Activated CD4-positive, alpha-beta memory T cell treated with anti-CD3 and anti-CD28 coated beads, Interleukin-2, amount 10 ng/mL, durations not matched to agents 7 days and 5 days (primary cell): ENCODE measurements around the gene ABHD18. TPM values are rescaled to one million over a fixed set of nuclear protein-coding genes. Genes with fewer than 3 reads are reported as not detected.
A peak's percentile ranks its signal among the peaks of the same experiment; 100 is the strongest.
"Not testable (repeated sequence)": the region's sequence is repeated elsewhere in the genome, so short reads cannot be mapped to it uniquely, and the experiment has no call there.

Source experiments
- CTCF ChIA-PET: fragments of 350-600 bp; sonication (Branson Sonifier 250); formaldehyde crosslinking; loops from one replicate; lab custom pipeline; 2021; ENCODE audit warnings: antibody characterized with exemption, inconsistent platforms; lab: Charles Lee
- POLR2A ChIA-PET: fragments of 350-600 bp; sonication (Branson Sonifier 250); formaldehyde crosslinking; loops from one replicate; lab custom pipeline; 2021; ENCODE audit warnings: antibody characterized with exemption; lab: Charles Lee
- DNase-seq: peaks from one replicate; pipeline ENCODE4 v3.0.0-alpha.2; 2020
- H3K27ac Mint-ChIP-seq: one replicate; pipeline ENCODE4 v1.8.0; 2021; ENCODE audit warnings: mild to moderate bottlenecking, mixed read lengths
- H3K27me3 Mint-ChIP-seq: one replicate; pipeline ENCODE4 v1.8.0; 2021; ENCODE audit warnings: mixed read lengths
- H3K36me3 Mint-ChIP-seq: one replicate; pipeline ENCODE4 v1.8.0; 2021; ENCODE audit warnings: low read depth, mixed read lengths
- H3K4me1 Mint-ChIP-seq: one replicate; pipeline ENCODE4 v1.8.0; 2021; ENCODE audit warnings: mixed read lengths
- H3K4me3 Mint-ChIP-seq: one replicate; pipeline ENCODE4 v1.8.0; 2021; ENCODE audit warnings: mild to moderate bottlenecking, mixed read lengths
- H3K9me3 Mint-ChIP-seq: one replicate; pipeline ENCODE4 v1.8.0; 2021; ENCODE audit warnings: mixed read lengths
- total RNA-seq, 2 experiments: library from RNA; stranded (reverse); gene quantifications; one replicate each; pipeline ENCODE4 v1.2.3, GENCODE V29; 2021

The ABHD18 gene
- total RNA-seq = 10 to 100 TPM; 23.6 to 26.8 TPM

DNA sequence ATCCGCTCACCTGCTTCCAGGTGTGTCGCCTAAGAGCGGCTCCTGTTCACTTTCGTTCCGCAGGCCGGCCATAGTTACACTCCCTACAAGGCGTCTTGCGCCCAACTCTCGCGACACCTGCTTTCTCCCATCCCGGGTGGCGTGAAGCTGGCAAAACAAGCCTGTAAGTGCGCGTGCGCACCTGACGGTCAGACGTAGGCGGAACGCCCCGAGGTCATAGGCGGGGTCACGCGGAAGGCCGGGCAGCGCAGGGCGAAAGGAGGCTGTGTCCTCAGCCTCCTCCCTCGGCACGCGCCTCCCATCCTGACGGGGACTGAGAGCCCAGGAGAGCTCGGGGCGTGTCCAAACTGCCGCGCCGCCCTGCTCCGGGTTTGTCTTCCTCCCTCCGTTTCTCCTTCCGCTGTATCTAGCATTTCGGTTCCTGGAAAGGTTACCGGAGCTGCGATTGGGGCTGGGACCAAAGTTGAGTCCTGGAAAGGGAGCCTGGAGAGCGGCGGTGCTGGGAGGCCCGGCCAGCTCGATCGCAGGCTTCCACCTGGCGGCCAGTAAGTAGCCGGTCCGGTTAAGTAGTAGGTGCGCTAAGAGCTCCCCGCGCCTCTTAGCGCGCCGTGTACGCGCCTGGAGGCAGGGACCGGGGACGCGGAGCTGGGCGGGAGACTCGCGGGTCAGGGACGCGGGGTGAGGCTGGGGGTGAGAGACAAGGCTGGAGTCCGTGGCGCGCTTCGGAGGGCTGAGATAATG is at the start of gene ABHD18, which contains the start of gene MFSD8:
TSS of gene ABHD18 (plus strand) at position 345 of the 741 bp plus-strand sequence. CDS start 17,550 bp downstream, outside the sequence.
TSS of gene MFSD8 (minus strand) at position 112 of the 741 bp plus-strand sequence. CDS start at position 72, 40 bp downstream.
- Mint-ChIP-seq H3K9me3 (no peaks in the 10 kb centered on the region), H3K4me3 (peak within 1 kb of the TSS; percentile 92), H3K27ac (peak within 1 kb of the TSS; percentile 95), H3K36me3 (peaks cover 15% of the 10 kb centered on the region), H3K27me3 (no peaks in the 10 kb centered on the region), H3K4me1 (peaks cover 43% of the 10 kb centered on the region)
- CTCF ChIA-PET = interaction anchor here (0.6 to 2.3 kb wide), 12 partner anchors 8 to 318 kb away, joined by 3 to 15 read pairs (median 4); partner anchors contain the start of genes LARP1B and PLK4
- POLR2A ChIA-PET = interaction anchor here (0.6 to 4.2 kb wide), 26 partner anchors 9 to 1129 kb away, joined by 3 to 77 read pairs (median 4); partner anchors contain the start of genes JADE1, LARP1B, PLK4 and SCLT1
- peak; percentile 100 for DNase-seq

DNA sequence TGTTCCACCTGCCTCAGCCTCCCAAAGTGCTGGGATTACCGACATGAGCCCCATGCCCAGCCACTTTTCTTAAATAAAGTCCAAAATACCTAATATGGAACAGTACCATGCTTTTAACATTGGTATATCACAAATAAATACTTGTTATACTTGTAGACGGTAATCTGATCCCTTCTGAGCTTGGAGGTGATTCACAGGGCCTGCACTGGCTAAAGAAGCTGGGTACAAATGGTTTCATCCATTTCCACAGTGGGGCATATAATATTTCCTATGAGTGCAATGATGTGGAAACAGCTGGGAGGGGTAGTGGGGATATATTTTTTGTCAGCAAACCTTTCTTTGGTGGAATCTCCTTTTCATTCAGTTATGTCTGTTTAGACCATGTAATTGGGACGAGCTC is 48.7 kb upstream of the ABHD18 start:
- Mint-ChIP-seq H3K4me3 (no peak overlapping the region), H3K9me3 (no peaks in the 10 kb centered on the region), H3K4me1 (no peaks in the 10 kb centered on the region), H3K27me3 (no peaks in the 10 kb centered on the region), H3K36me3 (peaks cover 13% of the 10 kb centered on the region), H3K27ac (no peak overlapping the region)
- POLR2A ChIA-PET = interaction anchor here (1.2 kb wide), 1 partner anchor 36 kb away, joined by 7 read pairs; the partner anchor contains the start of gene PLK4
- CTCF ChIA-PET = interaction anchor here (0.6 kb wide), 1 partner anchor 12 kb away, joined by 3 read pairs; no protein-coding TSS in a partner anchor
- DNase-seq = no peak

DNA sequence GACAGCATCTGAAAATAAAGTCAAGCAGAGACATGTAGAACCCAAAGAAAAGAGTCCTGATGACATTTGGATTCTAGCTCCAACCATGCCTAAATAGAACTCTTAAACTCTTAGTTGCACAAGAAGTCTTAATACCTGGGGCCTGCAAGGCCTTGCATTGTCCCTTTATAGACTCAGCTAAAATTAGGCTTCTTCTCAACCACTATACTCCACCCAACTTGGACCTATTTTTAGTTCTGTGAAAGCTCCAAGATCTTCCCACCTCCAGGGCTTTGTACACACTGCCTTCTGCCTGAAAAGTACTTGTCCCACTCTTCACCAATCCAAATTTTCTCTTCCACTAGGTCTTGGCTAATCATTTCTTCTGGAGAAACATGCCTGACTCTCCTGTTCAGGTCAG is 48.1 kb upstream of the ABHD18 start:
- Mint-ChIP-seq H3K27me3 (no peaks in the 10 kb centered on the region), H3K4me3 (no peak overlapping the region), H3K36me3 (peaks cover 16% of the 10 kb centered on the region), H3K4me1 (no peaks in the 10 kb centered on the region), H3K27ac (no peak overlapping the region), H3K9me3 (no peaks in the 10 kb centered on the region)
- POLR2A ChIA-PET = interaction anchor here (1.2 kb wide), 1 partner anchor 36 kb away, joined by 7 read pairs; the partner anchor contains the start of gene PLK4
- DNase-seq = no peak
- CTCF ChIA-PET = no interaction called here

DNA sequence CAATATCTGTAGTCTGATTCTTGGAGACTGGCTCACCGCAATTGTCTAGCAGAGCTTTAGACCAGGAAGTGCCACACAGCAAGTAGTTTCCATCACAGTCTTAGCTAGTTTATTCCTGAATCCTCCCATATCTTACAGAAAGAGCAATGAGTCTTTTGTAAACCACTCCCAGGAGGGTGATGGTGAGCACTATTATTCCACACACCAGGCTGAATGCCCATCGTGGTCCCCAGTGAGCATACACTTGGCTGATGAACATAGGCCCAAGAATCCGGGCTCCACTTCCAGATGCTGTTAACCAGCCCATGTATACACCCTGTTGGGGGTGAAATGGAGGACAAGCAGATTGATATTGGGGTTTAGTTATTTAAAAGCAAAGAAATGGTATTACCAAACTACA is 44.7 kb upstream of the ABHD18 start:
- ChIA-PET CTCF (interaction anchor here (0.6 kb wide), 1 partner anchor 19 kb away, joined by 5 read pairs; no protein-coding TSS in a partner anchor), POLR2A (no interaction called here)
- Mint-ChIP-seq H3K4me1 (no peaks in the 10 kb centered on the region), H3K4me3 (no peak overlapping the region), H3K27ac (no peak overlapping the region), H3K36me3 (peaks cover 37% of the 10 kb centered on the region), H3K27me3 (no peaks in the 10 kb centered on the region), H3K9me3 (no peaks in the 10 kb centered on the region)
- no peak for DNase-seq

DNA sequence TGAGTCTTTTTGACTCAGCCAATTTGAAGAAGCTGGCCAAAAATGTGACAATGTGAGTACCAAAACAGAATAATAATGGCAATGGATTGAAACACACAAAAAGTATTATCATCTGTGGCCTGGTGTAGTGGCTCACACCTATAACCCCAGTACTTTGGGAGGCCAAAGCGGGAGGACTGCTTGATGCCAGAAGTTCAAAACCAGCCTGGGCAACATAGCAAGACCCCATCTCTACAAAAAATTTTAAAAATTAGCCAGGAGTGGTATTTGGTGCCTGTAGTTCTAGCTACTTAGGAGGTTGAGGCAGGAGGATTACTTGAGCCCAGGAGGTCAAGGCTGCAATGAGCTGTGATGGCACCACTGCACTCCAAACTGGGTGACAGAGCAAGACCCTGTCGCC is 43.0 kb upstream of the ABHD18 start:
- Mint-ChIP-seq H3K27me3 (no peaks in the 10 kb centered on the region), H3K4me1 (no peaks in the 10 kb centered on the region), H3K27ac (no peak overlapping the region), H3K4me3 (no peak overlapping the region), H3K36me3 (peaks cover 45% of the 10 kb centered on the region), H3K9me3 (no peaks in the 10 kb centered on the region)
- DNase-seq = no peak
- ChIA-PET CTCF (no interaction called here), POLR2A (interaction anchor here (0.7 to 0.8 kb wide), 2 partner anchors 16 to 43 kb away, joined by 3 to 4 read pairs; partner anchors contain the start of gene ABHD18)

DNA sequence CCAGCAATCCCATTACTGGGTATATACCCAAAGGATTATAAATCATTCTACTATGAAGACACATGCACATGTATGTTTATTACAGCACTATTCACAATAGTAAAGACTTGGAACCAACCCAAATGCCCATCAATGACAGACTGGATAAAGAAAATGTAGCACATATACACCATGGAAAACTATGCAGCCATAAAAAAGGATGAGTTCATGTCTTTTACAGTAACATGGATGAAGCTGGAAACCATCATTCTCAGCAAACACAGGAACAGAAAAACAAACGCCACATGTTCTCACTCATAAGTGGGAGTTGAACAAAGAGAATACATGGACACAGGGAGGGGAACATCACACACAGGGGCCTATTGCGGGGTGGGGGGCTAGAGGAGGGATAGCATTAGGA is 39.5 kb upstream of the ABHD18 start:
- H3K9me3 Mint-ChIP-seq, CTCF ChIA-PET, POLR2A ChIA-PET, H3K4me3 Mint-ChIP-seq, DNase-seq, H3K27me3 Mint-ChIP-seq, H3K27ac Mint-ChIP-seq, H3K4me1 Mint-ChIP-seq: not testable (repeated sequence)
- peaks cover 46% of the 10 kb centered on the region for H3K36me3 Mint-ChIP-seq

DNA sequence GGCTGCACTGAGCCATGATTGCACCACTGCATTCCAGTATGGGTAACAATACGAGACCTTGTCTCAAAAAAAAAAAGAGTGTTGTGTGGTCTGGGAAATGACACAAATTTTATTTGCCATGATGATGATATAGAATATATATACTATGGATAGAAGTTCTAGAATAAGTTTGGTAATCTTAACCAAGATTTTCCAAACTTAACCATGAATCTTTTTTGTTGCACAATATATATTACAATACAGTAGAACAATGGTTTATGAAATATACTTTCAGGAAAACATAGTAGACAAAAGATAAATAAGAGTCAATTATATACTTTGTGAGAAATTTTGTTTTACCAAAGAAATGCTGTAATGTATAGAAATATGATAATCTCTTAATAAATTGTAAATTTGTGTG is 35.0 kb upstream of the ABHD18 start:
- no peak overlapping the region for H3K27ac Mint-ChIP-seq
- no peak overlapping the region for H3K4me3 Mint-ChIP-seq
- H3K9me3 Mint-ChIP-seq = no peaks in the 10 kb centered on the region
- CTCF ChIA-PET = no interaction called here
- no peak for DNase-seq
- POLR2A ChIA-PET = interaction anchor here (1.1 to 1.9 kb wide), 2 partner anchors 42 to 49 kb away, joined by 3 to 6 read pairs; no protein-coding TSS in a partner anchor
- no peaks in the 10 kb centered on the region for H3K27me3 Mint-ChIP-seq
- H3K4me1 Mint-ChIP-seq = no peaks in the 10 kb centered on the region
- peaks cover 22% of the 10 kb centered on the region for H3K36me3 Mint-ChIP-seq

DNA sequence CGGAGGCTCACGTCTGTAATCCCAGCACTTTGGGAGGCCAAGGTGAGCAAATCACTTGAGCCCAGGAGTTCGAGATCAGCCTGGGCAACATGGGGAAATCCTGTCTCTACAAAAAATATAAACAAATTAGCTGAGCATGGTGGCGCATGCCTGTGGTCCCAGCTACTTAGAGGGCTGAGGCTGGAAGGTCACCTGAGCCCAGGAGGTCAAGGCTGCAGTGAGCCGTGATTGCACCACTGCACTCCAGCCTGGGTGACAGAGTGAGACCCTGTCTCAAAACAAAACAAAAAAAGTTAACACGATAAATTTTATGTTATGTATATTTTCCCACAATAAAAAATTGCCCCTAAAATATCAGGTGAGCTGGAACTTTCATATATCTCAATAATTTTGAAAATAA is 33.4 kb upstream of the ABHD18 start:
- CTCF ChIA-PET = interaction anchor here (1.5 kb wide), 1 partner anchor 137 kb away, joined by 3 read pairs; no protein-coding TSS in a partner anchor

DNA sequence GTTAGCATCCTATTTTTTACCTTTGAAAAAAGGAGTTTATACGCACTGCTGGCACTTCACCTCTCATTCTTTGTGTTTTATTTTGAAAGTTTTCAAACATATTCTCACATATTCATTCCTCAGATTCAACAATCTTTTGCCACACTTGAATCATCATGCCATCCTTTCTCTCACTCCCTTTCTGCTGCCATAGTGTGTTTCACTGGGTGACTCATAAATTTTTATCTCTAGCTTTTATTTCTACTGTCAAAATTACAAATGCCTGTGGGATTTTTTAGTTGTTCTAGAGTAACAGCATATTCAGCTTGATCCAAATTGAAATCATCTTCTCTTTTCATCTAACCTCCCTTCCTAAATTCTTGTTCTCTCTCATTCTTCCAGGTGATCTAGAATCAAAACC is 28.2 kb upstream of the ABHD18 start:
- no peak for DNase-seq
- H3K4me3 Mint-ChIP-seq = no peak overlapping the region
- peaks cover 12% of the 10 kb centered on the region for H3K36me3 Mint-ChIP-seq
- H3K4me1 Mint-ChIP-seq = peaks cover 3% of the 10 kb centered on the region
- no peaks in the 10 kb centered on the region for H3K9me3 Mint-ChIP-seq
- no peak overlapping the region for H3K27ac Mint-ChIP-seq
- POLR2A ChIA-PET = interaction anchor here (1.3 kb wide), 1 partner anchor 56 kb away, joined by 3 read pairs; the partner anchor contains the start of gene PLK4
- no peaks in the 10 kb centered on the region for H3K27me3 Mint-ChIP-seq
- CTCF ChIA-PET = no interaction called here

More for the DNA sequence above, 33.4 kb upstream of the ABHD18 start:
- DNase-seq, H3K27ac Mint-ChIP-seq, H3K9me3 Mint-ChIP-seq, H3K27me3 Mint-ChIP-seq, H3K4me3 Mint-ChIP-seq, H3K4me1 Mint-ChIP-seq: not testable (repeated sequence)
- POLR2A ChIA-PET = interaction anchor here (1.9 kb wide), 1 partner anchor 43 kb away, joined by 6 read pairs; no protein-coding TSS in a partner anchor
- peaks cover 11% of the 10 kb centered on the region for H3K36me3 Mint-ChIP-seq

DNA sequence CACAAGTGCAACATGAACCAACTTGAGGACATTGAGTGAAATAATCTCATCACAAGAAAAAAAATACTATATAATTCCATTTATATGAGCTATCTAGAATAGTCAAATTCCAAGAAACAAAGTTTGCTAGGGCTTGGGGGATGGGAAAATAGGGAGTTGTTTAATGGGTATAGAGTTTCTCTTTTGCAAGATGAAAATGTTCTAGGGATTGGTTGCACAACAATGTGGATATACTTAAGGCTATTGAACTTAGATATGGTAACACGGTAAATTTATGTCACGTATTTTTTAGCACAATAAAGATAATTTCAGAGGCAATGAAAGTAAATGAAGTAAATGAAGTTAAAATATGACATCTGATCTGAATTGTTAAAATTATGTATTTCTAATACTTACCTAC is 8.1 kb upstream of the ABHD18 start:
- Mint-ChIP-seq H3K27ac (no peak overlapping the region), H3K4me1 (peaks cover 2% of the 10 kb centered on the region), H3K4me3 (no peak overlapping the region), H3K36me3 (peaks cover 13% of the 10 kb centered on the region), H3K27me3 (no peaks in the 10 kb centered on the region), H3K9me3 (no peaks in the 10 kb centered on the region)
- ChIA-PET CTCF (interaction anchor here (0.7 to 1.2 kb wide), 2 partner anchors 9 to 35 kb away, joined by 3 read pairs; partner anchors contain the start of genes ABHD18 and MFSD8), POLR2A (no interaction called here)
- no peak for DNase-seq

DNA sequence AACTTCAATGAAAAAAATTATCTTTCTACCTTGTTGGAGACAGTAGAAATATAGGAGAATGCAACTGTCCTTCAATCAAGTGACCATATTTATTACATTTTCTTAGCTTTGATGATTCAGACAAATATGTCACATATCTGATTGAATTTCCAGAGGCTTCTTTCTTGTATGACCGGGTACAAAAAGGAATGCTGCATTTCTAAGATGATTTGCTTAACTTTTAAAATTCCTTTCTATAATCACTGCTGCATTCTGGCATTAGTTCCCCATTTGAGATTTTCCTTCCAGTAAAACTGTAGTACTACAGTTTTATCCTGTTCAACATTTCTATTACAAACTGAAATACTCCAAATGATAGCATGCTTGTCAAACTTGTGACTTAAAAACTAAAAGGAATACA is 5.4 kb upstream of the ABHD18 start:
- H3K4me1 Mint-ChIP-seq = peaks cover 17% of the 10 kb centered on the region
- ChIA-PET CTCF (interaction anchor here (1.9 kb wide), 1 partner anchor 73 kb away, joined by 4 read pairs; no protein-coding TSS in a partner anchor), POLR2A (no interaction called here)
- H3K27me3 Mint-ChIP-seq = no peaks in the 10 kb centered on the region
- H3K27ac Mint-ChIP-seq = no peak overlapping the region
- no peak overlapping the region for H3K4me3 Mint-ChIP-seq
- DNase-seq = no peak
- peaks cover 18% of the 10 kb centered on the region for H3K36me3 Mint-ChIP-seq
- H3K9me3 Mint-ChIP-seq = no peaks in the 10 kb centered on the region

DNA sequence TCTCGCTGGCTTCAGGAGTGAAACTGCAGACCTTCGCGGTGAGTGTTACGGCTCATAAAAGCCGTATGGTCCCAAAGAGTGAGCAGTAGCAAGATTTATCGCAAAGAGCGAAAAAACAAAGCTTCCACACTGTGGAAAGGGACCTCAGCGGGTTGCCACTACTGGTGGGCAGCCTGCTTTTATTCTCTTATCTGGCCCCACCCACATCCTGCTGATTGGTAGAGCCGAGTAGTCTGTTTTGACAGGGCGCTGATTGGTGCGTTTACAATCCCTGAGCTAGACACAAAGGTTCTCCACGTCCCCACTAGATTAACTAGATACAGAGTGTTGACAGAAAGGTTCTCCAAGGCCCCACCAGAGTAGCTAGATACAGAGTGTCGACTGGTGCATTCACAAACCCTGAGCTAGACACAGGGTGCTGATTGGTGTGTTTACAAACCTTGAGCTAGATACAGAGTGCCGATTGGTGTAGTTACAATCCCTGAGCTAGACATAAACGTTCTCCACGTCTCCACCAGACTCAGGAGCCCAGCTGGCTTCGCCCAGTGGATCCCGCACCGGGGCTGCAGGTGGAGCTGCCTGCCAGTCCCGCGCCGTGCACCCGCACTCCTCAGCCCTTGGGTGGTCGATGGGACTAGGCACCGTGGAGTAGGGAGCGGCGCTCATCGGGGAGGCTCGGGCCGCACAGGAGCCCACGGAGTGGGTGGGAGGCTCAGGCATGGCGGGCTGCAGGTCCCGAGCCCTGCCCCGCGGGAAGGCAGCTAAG is 1.4 kb upstream of the ABHD18 start:
- Mint-ChIP-seq H3K27ac (peak overlapping the region; percentile 81), H3K4me1 (peaks cover 41% of the 10 kb centered on the region), H3K4me3 (peak overlapping the region; percentile 77), H3K36me3 (peaks cover 15% of the 10 kb centered on the region)
- DNase-seq = peak; percentile 28
- not testable (repeated sequence) for H3K27me3 Mint-ChIP-seq, H3K9me3 Mint-ChIP-seq
- POLR2A ChIA-PET = interaction anchor here (1.0 to 4.2 kb wide), 6 partner anchors 13 to 328 kb away, joined by 3 to 77 read pairs (median 14); partner anchors contain the start of genes LARP1B and PLK4
- CTCF ChIA-PET = interaction anchor here (2.3 kb wide), 1 partner anchor 97 kb away, joined by 15 read pairs; the partner anchor contains the start of gene LARP1B
